A673 (cell line): ENCODE results near the gene POP4. TPM values are rescaled to one million over a fixed set of nuclear protein-coding genes. Genes with fewer than 3 reads are reported as not detected.

Experiments used
- BruUV-seq: library from RNA; stranded (reverse); fragments of 400-500 nt; replicated peaks from 2 replicates; lab custom pipeline; 2021; lab: Mats Ljungman, UMichigan
- CTCF ChIA-PET: fragments of 300-600 bp; sonication (Branson Sonifier 250); formaldehyde crosslinking; loops from one replicate; lab custom pipeline; 2022; ENCODE audit warnings: antibody characterized with exemption; lab: Charles Lee
- POLR2A ChIA-PET: fragments of 300-600 bp; sonication (Branson Sonifier 250); formaldehyde crosslinking; loops from one replicate; lab custom pipeline; 2022; ENCODE audit warnings: antibody characterized with exemption; ENCODE audit not compliant: low non-redundant PET; lab: Charles Lee
- DNase-seq: peaks from one replicate; pipeline ENCODE4 v3.0.0-alpha.2; 2015; ENCODE audit warnings: low spot score
- H3K27ac ChIP-seq: fragments of 200-600 bp; sonication (generic); 2 replicates; pipeline ENCODE4 v1.5.1; 2016; ENCODE audit warnings: mixed run types, low read depth, mild to moderate bottlenecking, mixed read lengths, antibody characterized with exemption, low read length; ENCODE audit not compliant: poor library complexity, severe bottlenecking
- H3K27me3 ChIP-seq: fragments of 200-600 bp; sonication (generic); replicated peaks from 2 replicates; pipeline ENCODE4 v1.6.1; 2017; ENCODE audit warnings: mixed run types, low read depth, mild to moderate bottlenecking, mixed read lengths, antibody characterized with exemption, low read length; ENCODE audit not compliant: insufficient read depth, poor library complexity
- H3K36me3 ChIP-seq: fragments of 200-600 bp; sonication (generic); 2 replicates; pipeline ENCODE4 v1.6.1; 2016; ENCODE audit warnings: mixed run types, mild to moderate bottlenecking, mixed read lengths, antibody characterized with exemption, low read length; ENCODE audit not compliant: insufficient read depth, poor library complexity, severe bottlenecking
- H3K4me1 ChIP-seq: fragments of 200-600 bp; sonication (generic); 2 replicates; pipeline ENCODE4 v1.6.1; 2017; ENCODE audit warnings: mixed run types, mild to moderate bottlenecking, mixed read lengths, antibody characterized with exemption, low read length; ENCODE audit not compliant: insufficient read depth, poor library complexity, severe bottlenecking
- H3K4me3 ChIP-seq: fragments of 200-600 bp; sonication (generic); 2 replicates; pipeline ENCODE4 v1.5.1; 2016; ENCODE audit warnings: low read depth, mixed run types, mild to moderate bottlenecking, mixed read lengths, low read length; ENCODE audit not compliant: poor library complexity, severe bottlenecking
- H3K9me3 ChIP-seq: fragments of 200-600 bp; sonication (generic); 2 replicates; pipeline ENCODE4 v1.6.1; 2016; ENCODE audit warnings: mixed run types, low read depth, mild to moderate bottlenecking, mixed read lengths, antibody characterized with exemption, low read length; ENCODE audit not compliant: poor library complexity, severe bottlenecking
- EZH2 ChIP-seq: fragments of 200-600 bp; sonication (generic); IDR thresholded peaks from 2 replicates; pipeline ENCODE4 v1.6.1; 2017; ENCODE audit warnings: borderline replicate concordance, low read depth, mild to moderate bottlenecking, mixed read lengths, antibody characterized with exemption, low read length; ENCODE audit not compliant: poor library complexity, severe bottlenecking
- intact Hi-C: fragments of 100-400 bp; cut with micrococcal nuclease; formaldehyde crosslinking; loops from one replicate; pipeline ENCODE4 v1.10.0; 2022; ENCODE audit not compliant: unreplicated experiment
- total RNA-seq: library from RNA; stranded (reverse); gene quantifications from 2 replicates; pipeline ENCODE4 v1.2.3, GENCODE V29; 2021
- TF ChIP-seq, protein P1 (sequence below): fragments of 300-800, 200-600 bp; sonication (generic); conservative IDR thresholded peaks from 2 replicates; pipeline ENCODE4 v1.5.1; 2017; ENCODE audit warnings: low read depth, mild to moderate bottlenecking, antibody characterized with exemption, low read length, moderate library complexity, mixed read lengths

POP4 gene
- total RNA-seq, 1 experiment from 2014 or later, result 70.6 TPM

DNA sequence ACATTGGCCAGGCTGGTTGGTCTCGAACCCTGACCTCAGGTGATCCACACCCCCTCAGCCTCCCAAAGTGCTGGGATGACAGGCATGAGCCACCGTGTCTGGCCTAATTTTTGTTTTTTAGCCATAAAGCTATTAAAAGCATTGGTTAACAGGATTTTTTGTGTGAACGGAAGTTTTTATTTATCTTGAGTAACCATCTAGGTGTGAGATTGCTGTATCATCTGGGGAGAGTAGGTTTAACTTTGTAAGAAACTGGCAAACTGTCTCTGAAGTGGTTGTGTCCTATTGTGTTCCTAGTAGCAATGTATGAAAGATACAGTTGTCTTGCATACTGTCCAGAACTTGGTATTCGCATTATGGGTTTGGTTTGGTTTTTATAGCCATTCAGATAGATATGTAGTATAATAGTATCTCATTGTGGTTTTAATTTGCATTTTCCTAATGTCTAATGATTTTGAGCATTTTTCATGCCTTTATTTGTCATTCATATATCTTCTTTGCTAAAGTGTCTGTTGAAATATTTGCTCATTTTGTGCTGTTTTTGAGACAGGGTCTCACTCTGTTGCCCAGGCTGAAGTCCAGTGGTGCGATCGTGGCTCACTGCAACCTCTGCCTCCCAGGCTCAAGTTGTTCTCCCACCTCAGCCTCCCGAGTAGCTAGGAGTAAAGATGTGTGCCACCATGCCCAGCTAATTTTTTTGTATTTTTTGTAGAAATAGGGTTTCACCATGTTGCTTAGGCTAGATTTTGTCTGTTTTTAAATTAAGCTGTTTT lies 45.7 kb downstream of the POP4 start:
- H3K36me3 ChIP-seq, result no peaks in the 10 kb centered on the region
- no peak overlapping the region for H3K27ac ChIP-seq
- no peak overlapping the region for H3K4me3 ChIP-seq
- intact Hi-C loops, result no loop called here
- H3K4me1 ChIP-seq, result no peaks in the 10 kb centered on the region
- no peaks in the 10 kb centered on the region for H3K9me3 ChIP-seq
- TF ChIP-seq, protein P1, sequence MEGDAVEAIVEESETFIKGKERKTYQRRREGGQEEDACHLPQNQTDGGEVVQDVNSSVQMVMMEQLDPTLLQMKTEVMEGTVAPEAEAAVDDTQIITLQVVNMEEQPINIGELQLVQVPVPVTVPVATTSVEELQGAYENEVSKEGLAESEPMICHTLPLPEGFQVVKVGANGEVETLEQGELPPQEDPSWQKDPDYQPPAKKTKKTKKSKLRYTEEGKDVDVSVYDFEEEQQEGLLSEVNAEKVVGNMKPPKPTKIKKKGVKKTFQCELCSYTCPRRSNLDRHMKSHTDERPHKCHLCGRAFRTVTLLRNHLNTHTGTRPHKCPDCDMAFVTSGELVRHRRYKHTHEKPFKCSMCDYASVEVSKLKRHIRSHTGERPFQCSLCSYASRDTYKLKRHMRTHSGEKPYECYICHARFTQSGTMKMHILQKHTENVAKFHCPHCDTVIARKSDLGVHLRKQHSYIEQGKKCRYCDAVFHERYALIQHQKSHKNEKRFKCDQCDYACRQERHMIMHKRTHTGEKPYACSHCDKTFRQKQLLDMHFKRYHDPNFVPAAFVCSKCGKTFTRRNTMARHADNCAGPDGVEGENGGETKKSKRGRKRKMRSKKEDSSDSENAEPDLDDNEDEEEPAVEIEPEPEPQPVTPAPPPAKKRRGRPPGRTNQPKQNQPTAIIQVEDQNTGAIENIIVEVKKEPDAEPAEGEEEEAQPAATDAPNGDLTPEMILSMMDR, result no peak
- TF ChIP-seq EZH2, result no peak
- DNase-seq, result no peak
- POLR2A ChIA-PET, result no interaction called here
- BruUV-seq, result no TSS peak
- H3K27me3 ChIP-seq, result peaks cover 14% of the 10 kb centered on the region
- CTCF ChIA-PET, result no interaction called here

DNA sequence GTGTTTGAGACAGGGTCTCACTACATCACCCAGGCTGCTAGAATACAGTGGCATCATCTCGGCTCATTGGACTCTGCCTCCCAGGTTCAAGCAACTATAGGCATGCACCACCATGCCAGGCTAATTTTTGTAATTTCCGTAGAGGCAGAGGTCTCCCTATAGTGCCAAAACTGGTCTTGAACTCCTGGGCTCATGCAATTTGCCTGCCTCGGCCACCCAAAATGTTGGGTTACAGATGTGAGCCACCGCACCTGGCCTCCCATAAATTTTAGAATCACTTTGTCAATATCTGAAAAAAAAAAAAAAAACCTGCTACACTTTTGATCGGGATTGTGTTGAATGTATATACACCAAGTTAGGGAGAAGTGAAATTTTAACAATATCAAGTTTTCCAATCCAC lies 47.3 kb downstream of the POP4 start:
- POLR2A ChIA-PET, result no interaction called here
- Histone ChIP-seq H3K27ac (no peak overlapping the region), H3K4me3 (no peak overlapping the region), H3K4me1 (no peaks in the 10 kb centered on the region), H3K27me3 (peaks cover 14% of the 10 kb centered on the region), H3K9me3 (no peaks in the 10 kb centered on the region), H3K36me3 (no peaks in the 10 kb centered on the region)
- DNase-seq, result no peak
- no peak for TF ChIP-seq EZH2
- TF ChIP-seq, protein P1, result no peak
- CTCF ChIA-PET, result no interaction called here
- intact Hi-C loops, result no loop called here
- BruUV-seq, result no TSS peak

DNA sequence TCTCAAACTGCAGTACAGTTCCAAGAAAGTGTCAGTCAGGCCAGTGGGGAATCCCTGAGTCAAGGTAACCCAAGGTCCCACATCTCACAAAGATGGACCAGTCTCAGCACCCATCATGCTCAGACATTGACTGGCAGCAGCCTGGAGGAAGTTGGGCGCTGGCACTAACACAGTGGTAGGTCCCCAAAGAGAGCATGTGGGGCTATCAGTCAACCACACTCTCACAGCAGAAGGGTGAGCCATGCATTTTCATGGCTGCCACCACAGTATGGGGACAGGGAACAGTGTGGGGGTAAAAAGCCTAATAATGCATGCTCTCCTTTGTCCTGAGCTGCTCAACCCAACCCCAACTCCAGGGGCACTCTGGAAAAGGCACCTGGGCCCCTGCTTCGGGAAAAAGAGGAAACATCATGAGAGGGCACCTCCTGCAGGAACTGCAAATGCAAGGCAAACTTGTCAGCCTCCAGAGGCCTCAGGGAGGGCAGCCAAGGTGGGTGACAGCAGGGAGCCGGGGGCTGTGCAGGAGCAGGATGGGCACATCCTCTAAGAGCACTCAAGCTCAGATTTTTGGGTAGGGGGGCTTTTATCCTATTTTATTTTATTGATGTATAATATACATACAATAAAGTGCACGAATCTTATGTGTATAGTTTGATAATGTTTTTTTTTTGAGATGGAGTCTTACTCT lies 49.7 kb downstream of the POP4 start:
- ChIA-PET POLR2A (no interaction called here), CTCF (no interaction called here)
- no peaks in the 10 kb centered on the region for H3K36me3 ChIP-seq
- TF ChIP-seq, protein P1, result no peak
- TF ChIP-seq EZH2, result no peak
- no peak overlapping the region for H3K27ac ChIP-seq
- no peak overlapping the region for H3K4me3 ChIP-seq
- no peaks in the 10 kb centered on the region for H3K9me3 ChIP-seq
- peaks cover 14% of the 10 kb centered on the region for H3K27me3 ChIP-seq
- no peak for DNase-seq
- intact Hi-C loops, result no loop called here
- no peaks in the 10 kb centered on the region for H3K4me1 ChIP-seq
- BruUV-seq, result no TSS peak
